Thyroid gland (tissue), 4 donors: ENCODE results near the gene LCTL. TPM values are rescaled to one million over a fixed set of nuclear protein-coding genes. Genes with fewer than 3 reads are reported as not detected.
A peak's percentile ranks its signal among the peaks of the same experiment; 100 is the strongest.

Experiments
- DNase-seq, 2 donors: peaks; one replicate each; pipeline ENCODE4 v3.0.0-alpha.2; 2019
- H3K27ac ChIP-seq, 3 donors: fragments of 200-600 bp; sonication (generic); 1 replicate in 2 of 3; 2 replicates in 1 of 3; pipeline ENCODE4 v1.5.1; 2016 to 2019; ENCODE audit warnings: mild to moderate bottlenecking in 1 of 3, moderate library complexity in 1 of 3
- H3K27me3 ChIP-seq: fragments of 200-600 bp; sonication (generic); one replicate; pipeline ENCODE4 v1.5.1; 2019
- H3K36me3 ChIP-seq, 2 donors: fragments of 200-600 bp; sonication (generic); one replicate each; pipeline ENCODE4 v1.5.1; 2016 to 2019
- H3K4me1 ChIP-seq, 2 donors: fragments of 200-600 bp; sonication (generic); one replicate each; pipeline ENCODE4 v1.5.1; 2017 to 2019
- H3K4me3 ChIP-seq, 3 donors: fragments of 200-600 bp; sonication (generic); replicated peaks in 1 of 3; 1 replicate in 2 of 3; 2 replicates in 1 of 3; pipeline ENCODE4 v1.5.1; 2016; ENCODE audit warnings: mild to moderate bottlenecking in 1 of 3
- H3K9me3 ChIP-seq: fragments of 200-600 bp; sonication (generic); one replicate; pipeline ENCODE4 v1.5.1; 2017
- POLR2A ChIP-seq, 2 donors: fragments of 450-650 bp; IDR thresholded peaks; one replicate each; pipeline ENCODE4 v1.6.1; 2017; ENCODE audit warnings: antibody characterized with exemption in 2 of 2, mild to moderate bottlenecking in 2 of 2, moderate library complexity in 1 of 2
- WGBS, 2 donors: methylation state at CpG; one replicate each; pipeline ENCODE4 v1.1.5; 2017; 5-methylcytosine and 5-hydroxymethylcytosine counted together
- intact Hi-C: fragments of 100-400 bp; cut with DNase I; formaldehyde crosslinking; loops from one replicate; pipeline ENCODE4 v1.15.1; 2023
- small RNA-seq: library from RNA; depleted of rRNA; stranded (forward); fragments of <200 nt; gene quantifications from one replicate; pipeline ENCODE3, GENCODE V24; 2016
- total RNA-seq, 4 donors: library from RNA; depleted of rRNA; stranded (reverse); fragments of >200 nt; gene quantifications; one replicate each; pipeline ENCODE4 v1.2.3, GENCODE V29; 2016
- TF ChIP-seq, protein P1 (sequence below), 6 experiments: fragments of 200-600 bp in 3 of 6; fragments of 450-650 bp in 3 of 6; sonication (generic) in 3 of 6; IDR thresholded peaks; one replicate each; pipeline ENCODE4 v1.5.1; 2016 to 2019; ENCODE audit warnings: antibody characterized with exemption in 6 of 6, mild to moderate bottlenecking in 2 of 6, inconsistent platforms in 1 of 6, moderate library complexity in 1 of 6

LCTL gene
- total RNA-seq, 4 donors from 2014 or later = not detected

GRCh38 chr15:66498501-66499386, 67.1 kb downstream of the LCTL start:
- WGBS, 2 donors = 70 to 73% methylated on average over 3 of the region's 3 CpGs
- TF ChIP-seq, protein P1, sequence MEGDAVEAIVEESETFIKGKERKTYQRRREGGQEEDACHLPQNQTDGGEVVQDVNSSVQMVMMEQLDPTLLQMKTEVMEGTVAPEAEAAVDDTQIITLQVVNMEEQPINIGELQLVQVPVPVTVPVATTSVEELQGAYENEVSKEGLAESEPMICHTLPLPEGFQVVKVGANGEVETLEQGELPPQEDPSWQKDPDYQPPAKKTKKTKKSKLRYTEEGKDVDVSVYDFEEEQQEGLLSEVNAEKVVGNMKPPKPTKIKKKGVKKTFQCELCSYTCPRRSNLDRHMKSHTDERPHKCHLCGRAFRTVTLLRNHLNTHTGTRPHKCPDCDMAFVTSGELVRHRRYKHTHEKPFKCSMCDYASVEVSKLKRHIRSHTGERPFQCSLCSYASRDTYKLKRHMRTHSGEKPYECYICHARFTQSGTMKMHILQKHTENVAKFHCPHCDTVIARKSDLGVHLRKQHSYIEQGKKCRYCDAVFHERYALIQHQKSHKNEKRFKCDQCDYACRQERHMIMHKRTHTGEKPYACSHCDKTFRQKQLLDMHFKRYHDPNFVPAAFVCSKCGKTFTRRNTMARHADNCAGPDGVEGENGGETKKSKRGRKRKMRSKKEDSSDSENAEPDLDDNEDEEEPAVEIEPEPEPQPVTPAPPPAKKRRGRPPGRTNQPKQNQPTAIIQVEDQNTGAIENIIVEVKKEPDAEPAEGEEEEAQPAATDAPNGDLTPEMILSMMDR (IDR thresholded peaks at IDR 0.05) = peak in 4 of 6 experiments; percentile 19 to 38 (median 28)
- no peak for TF ChIP-seq POLR2A (IDR thresholded peaks at IDR 0.05)
- Histone ChIP-seq H3K27me3 (no peaks in the 10 kb centered on the region), H3K4me1 (peaks cover 17 to 22% of the 10 kb centered on the region in 2 donors), H3K9me3 (no peaks in the 10 kb centered on the region), H3K4me3 (no peak overlapping the region), H3K36me3 (peaks cover 51 to 53% of the 10 kb centered on the region in 2 donors), H3K27ac (peak overlapping the region in 1 of 3 donors; percentile 1)
- intact Hi-C loops = no loop called here
- DNase-seq = no peak

Small RNA genes lying within 50 kb of the gene (small RNA-seq; reads per million reads assigned to genes)
- gene RF01159 = not detected
- gene SNORD16 = not detected
- gene SNORD18A = not detected
- gene SNORD18B = not detected
- gene SNORD18C = not detected

Other genes with a start within 250 kb of the LCTL start
- gene TIPIN, start 209.3 kb downstream of the LCTL start, total RNA-seq = 1 to 10 TPM; 4.5 to 7.5 (median 6.5) TPM
- gene MAP2K1, start 179.1 kb downstream of the LCTL start, total RNA-seq = 10 to 100 TPM; 18.1 to 25.4 (median 25.3) TPM
- 10 to 100 TPM; 26.3 to 79.2 (median 40.5) TPM for gene SNAPC5, start 68.2 kb downstream of the LCTL start, total RNA-seq
- gene RPL4, start 61.1 kb downstream of the LCTL start, total RNA-seq = 1,000 to 10,000 TPM; 3,485 to 7,540 (median 5,598) TPM
- 1 to 10 TPM; 3.8 to 6.4 (median 5.3) TPM for gene ZWILCH, start 60.7 kb downstream of the LCTL start, total RNA-seq
- 100 to 1,000 TPM in 1 of 4 donors, 10 to 100 TPM in 3; 59.3 to 118 (median 62.3) TPM for gene SMAD6, start 136.2 kb upstream of the LCTL start, total RNA-seq